ENCODE data around the gene FAS.
"Not testable (repeated sequence)": the region's sequence is repeated elsewhere in the genome, so short reads cannot be mapped to it uniquely, and the experiment has no call there.

The FAS gene

GRCh38 chr10:88994019-88994418 is 3.4 kb downstream of the FAS start:
- Mint-ChIP-seq H3K36me3 (ENCODE audit: low read depth) (peaks cover 24% of the 10 kb centered on the region), H3K4me3 (peak overlapping the region; percentile 60), H3K4me1 (ENCODE audit: low read depth) (peaks cover 65% of the 10 kb centered on the region), H3K27ac (peak overlapping the region; percentile 77), H3K27me3 (no peaks in the 10 kb centered on the region), H3K9me3 (no peaks in the 10 kb centered on the region)
- DNase-seq: no peak

- H3K27me3 Mint-ChIP-seq: no peaks in the 10 kb centered on the region
- no peak for DNase-seq
Measured at GRCh38 chr10:88995156-88995876, 4.7 kb downstream of the FAS start.

GRCh38 chr10:88996927-88997326 is 6.3 kb downstream of the FAS start:
- peaks cover 75% of the 10 kb centered on the region for H3K4me1 Mint-ChIP-seq (ENCODE audit: low read depth)
- H3K4me3 Mint-ChIP-seq: no peak overlapping the region
- DNase-seq: no peak
- H3K27ac Mint-ChIP-seq: peak overlapping the region; percentile 13
- peaks cover 12% of the 10 kb centered on the region for H3K36me3 Mint-ChIP-seq (ENCODE audit: low read depth)
- no peaks in the 10 kb centered on the region for H3K27me3 Mint-ChIP-seq
- no peaks in the 10 kb centered on the region for H3K9me3 Mint-ChIP-seq

More at GRCh38 chr10:88995156-88995876, 4.7 kb downstream of the FAS start:
- Mint-ChIP-seq H3K4me1 (ENCODE audit: low read depth) (peaks cover 63% of the 10 kb centered on the region), H3K9me3 (no peaks in the 10 kb centered on the region), H3K36me3 (ENCODE audit: low read depth) (peaks cover 26% of the 10 kb centered on the region), H3K27ac (peak overlapping the region; percentile 78), H3K4me3 (peak overlapping the region; percentile 32)

GRCh38 chr10:88999625-89000024 is 9.0 kb downstream of the FAS start:
- Mint-ChIP-seq H3K4me3 (no peak overlapping the region), H3K27ac (no peak overlapping the region), H3K9me3 (no peaks in the 10 kb centered on the region), H3K36me3 (ENCODE audit: low read depth) (peaks cover 27% of the 10 kb centered on the region), H3K27me3 (no peaks in the 10 kb centered on the region), H3K4me1 (ENCODE audit: low read depth) (peaks cover 75% of the 10 kb centered on the region)
- DNase-seq: no peak

- no peaks in the 10 kb centered on the region for H3K9me3 Mint-ChIP-seq
- no peaks in the 10 kb centered on the region for H3K27me3 Mint-ChIP-seq
- peaks cover 32% of the 10 kb centered on the region for H3K36me3 Mint-ChIP-seq (ENCODE audit: low read depth)
- peak overlapping the region; percentile 90 for H3K27ac Mint-ChIP-seq
- peak overlapping the region; percentile 74 for H3K4me3 Mint-ChIP-seq
- H3K4me1 Mint-ChIP-seq (ENCODE audit: low read depth): peaks cover 63% of the 10 kb centered on the region
- no peak for DNase-seq
Measured at GRCh38 chr10:89001024-89001728, 10.6 kb downstream of the FAS start.

GRCh38 chr10:89001729-89002072 is 11.1 kb downstream of the FAS start:
- Mint-ChIP-seq H3K27me3 (no peaks in the 10 kb centered on the region), H3K4me1 (ENCODE audit: low read depth) (peaks cover 61% of the 10 kb centered on the region), H3K36me3 (ENCODE audit: low read depth) (peaks cover 33% of the 10 kb centered on the region), H3K4me3 (peak overlapping the region; percentile 74), H3K27ac (peak overlapping the region; percentile 90), H3K9me3 (no peaks in the 10 kb centered on the region)
- no peak for DNase-seq

GRCh38 chr10:89002226-89002978 is 11.8 kb downstream of the FAS start:
- Mint-ChIP-seq H3K27me3 (no peaks in the 10 kb centered on the region), H3K36me3 (ENCODE audit: low read depth) (peaks cover 33% of the 10 kb centered on the region), H3K4me1 (ENCODE audit: low read depth) (peaks cover 54% of the 10 kb centered on the region), H3K9me3 (no peaks in the 10 kb centered on the region), H3K27ac (peak overlapping the region; percentile 90), H3K4me3 (peak overlapping the region; percentile 35)
- DNase-seq: no peak

- H3K36me3 Mint-ChIP-seq (ENCODE audit: low read depth): peaks cover 41% of the 10 kb centered on the region
- H3K4me3 Mint-ChIP-seq: no peak overlapping the region
- H3K27me3 Mint-ChIP-seq: no peaks in the 10 kb centered on the region
- DNase-seq: no peak
- H3K4me1 Mint-ChIP-seq (ENCODE audit: low read depth): peaks cover 57% of the 10 kb centered on the region
- H3K9me3 Mint-ChIP-seq: no peaks in the 10 kb centered on the region
- peak overlapping the region; percentile 90 for H3K27ac Mint-ChIP-seq
Measured at GRCh38 chr10:89003344-89003743, 12.7 kb downstream of the FAS start.

- DNase-seq: no peak
- Mint-ChIP-seq H3K9me3 (no peaks in the 10 kb centered on the region), H3K27me3 (no peaks in the 10 kb centered on the region), H3K36me3 (ENCODE audit: low read depth) (peaks cover 74% of the 10 kb centered on the region), H3K4me1 (ENCODE audit: low read depth) (peaks cover 23% of the 10 kb centered on the region), H3K27ac (no peak overlapping the region), H3K4me3 (no peak overlapping the region)
Measured at GRCh38 chr10:89007129-89007893, 16.7 kb downstream of the FAS start.

GRCh38 chr10:89018700-89019346 is 28.2 kb downstream of the FAS start:
- not testable (repeated sequence) for H3K27me3 Mint-ChIP-seq, DNase-seq, H3K4me3 Mint-ChIP-seq, H3K27ac Mint-ChIP-seq, H3K9me3 Mint-ChIP-seq
- Mint-ChIP-seq H3K4me1 (ENCODE audit: low read depth) (peaks cover 15% of the 10 kb centered on the region), H3K36me3 (ENCODE audit: low read depth) (peaks cover 69% of the 10 kb centered on the region)

GRCh38 chr10:89019569-89020327 is 29.1 kb downstream of the FAS start:
- H3K36me3 Mint-ChIP-seq (ENCODE audit: low read depth): peaks cover 60% of the 10 kb centered on the region
- no peak overlapping the region for H3K4me3 Mint-ChIP-seq
- H3K9me3 Mint-ChIP-seq: no peaks in the 10 kb centered on the region
- no peak for DNase-seq
- H3K4me1 Mint-ChIP-seq (ENCODE audit: low read depth): peaks cover 15% of the 10 kb centered on the region
- no peaks in the 10 kb centered on the region for H3K27me3 Mint-ChIP-seq
- no peak overlapping the region for H3K27ac Mint-ChIP-seq

GRCh38 chr10:89021526-89021925 is 30.9 kb downstream of the FAS start:
- not testable (repeated sequence) for H3K9me3 Mint-ChIP-seq; DNase-seq; H3K27ac Mint-ChIP-seq; H3K4me3 Mint-ChIP-seq; H3K27me3 Mint-ChIP-seq; H3K4me1 Mint-ChIP-seq (ENCODE audit: low read depth)
- peaks cover 46% of the 10 kb centered on the region for H3K36me3 Mint-ChIP-seq (ENCODE audit: low read depth)

GRCh38 chr10:89022734-89023133 is 32.1 kb downstream of the FAS start:
- H3K27ac Mint-ChIP-seq: no peak overlapping the region
- H3K4me1 Mint-ChIP-seq (ENCODE audit: low read depth): peaks cover 4% of the 10 kb centered on the region
- H3K27me3 Mint-ChIP-seq: no peaks in the 10 kb centered on the region
- H3K36me3 Mint-ChIP-seq (ENCODE audit: low read depth): peaks cover 40% of the 10 kb centered on the region
- H3K4me3 Mint-ChIP-seq: no peak overlapping the region
- no peaks in the 10 kb centered on the region for H3K9me3 Mint-ChIP-seq
- DNase-seq: no peak
